NB4 (cell line): ENCODE data around the gene NLRP2B.

ENCODE experiments used
- CTCF ChIP-seq: IDR thresholded peaks from one replicate; pipeline ENCODE4 v1.5.1; 2012; ENCODE audit warnings: low read depth, low read length
- MAX ChIP-seq: IDR thresholded peaks from 2 replicates; pipeline ENCODE4 v1.6.1; 2011; ENCODE audit warnings: low read depth, low read length
- MYC ChIP-seq: IDR thresholded peaks from 2 replicates; pipeline ENCODE4 v1.6.1; 2011; ENCODE audit warnings: low read depth, low read length
- POLR2A ChIP-seq: IDR thresholded peaks from 2 replicates; pipeline ENCODE4 v1.6.1; 2011; ENCODE audit warnings: mild to moderate bottlenecking; ENCODE audit not compliant: insufficient read length; ENCODE audit errors: extremely low read depth

DNA sequence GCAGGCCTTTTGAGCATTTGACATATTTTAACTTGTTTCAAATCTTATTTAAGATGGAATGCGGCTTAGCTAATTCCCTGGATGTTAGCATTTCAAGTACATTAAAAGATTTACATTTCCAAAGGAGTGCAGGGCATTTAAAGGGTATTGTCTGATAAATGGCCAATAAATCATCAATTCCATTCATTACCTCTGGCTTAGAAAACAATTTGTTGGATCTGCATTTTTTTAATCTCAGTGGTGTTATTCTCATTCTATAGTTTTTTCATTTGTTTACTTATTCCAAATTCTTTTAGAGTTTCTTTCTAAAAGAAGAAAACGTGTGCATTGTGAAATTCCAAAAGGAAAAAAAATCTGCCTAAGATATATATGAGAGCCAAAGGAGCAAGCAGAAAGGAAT is 1.3 kb upstream of the NLRP2B start:
- TF ChIP-seq CTCF (no peak), POLR2A (no peak), MYC (no peak), MAX (no peak)
